Endothelial cell of umbilical vein (primary cell): Measurements from ENCODE around the gene SERPINB13. TPM values are rescaled to one million over a fixed set of nuclear protein-coding genes. Genes with fewer than 3 reads are reported as not detected.

Experiments
- BruUV-seq: library from RNA; stranded (reverse); fragments of 400-500 nt; replicated peaks from 2 replicates; lab custom pipeline; 2021; lab: Mats Ljungman, UMichigan
- CTCF ChIA-PET: fragments of 300-600, 350-600 bp; sonication (Branson Sonifier 250); formaldehyde crosslinking; loops from one replicate; lab custom pipeline; 2021; ENCODE audit warnings: antibody characterized with exemption, inconsistent platforms; lab: Charles Lee
- POLR2A ChIA-PET: fragments of 300-600, 350-600 bp; sonication (Branson Sonifier 250); formaldehyde crosslinking; loops from one replicate; lab custom pipeline; 2021; ENCODE audit warnings: antibody characterized with exemption, inconsistent platforms; lab: Charles Lee
- DNase-seq: peaks from one replicate; pipeline ENCODE4 v3.0.0-alpha.2; 2011; ENCODE audit warnings: low read depth, low spot score
- FAIRE-seq: peaks from 2 replicates; lab custom pipeline; 2011; peaks lifted over from hg19 to GRCh38; lab: Jason Lieb, UNC
- H2AFZ ChIP-seq: 2 replicates; pipeline ENCODE4 v1.6.0; 2012; ENCODE audit warnings: low read depth, low read length, control low read depth, inconsistent platforms
- H3K27ac ChIP-seq: 2 replicates; pipeline ENCODE4 v1.5.1; 2011; ENCODE audit warnings: low read depth, mild to moderate bottlenecking, control low read depth, low read length, moderate library complexity; ENCODE audit not compliant: insufficient read depth
- H3K27me3 ChIP-seq, 2 experiments: 2 replicates each; pipeline versions ENCODE4 v1.6.0 to v1.6.1; 2011; ENCODE audit warnings: low read length in 2 of 2, mixed read lengths in 1 of 2; ENCODE audit not compliant: control insufficient read depth in 2 of 2, insufficient read depth in 2 of 2
- H3K36me3 ChIP-seq, 2 experiments: 2 replicates in 1 of 2; 3 replicates in 1 of 2; pipeline ENCODE4 v1.5.1; 2011; ENCODE audit warnings: low read length in 2 of 2, mild to moderate bottlenecking in 1 of 2, moderate library complexity in 1 of 2; ENCODE audit not compliant: control insufficient read depth in 2 of 2, insufficient read depth in 2 of 2; ENCODE audit errors: extremely low read depth in 1 of 2
- H3K4me1 ChIP-seq: 3 replicates; pipeline ENCODE4 v1.5.1; 2011; ENCODE audit warnings: mild to moderate bottlenecking, low read length; ENCODE audit not compliant: control insufficient read depth, insufficient read depth; ENCODE audit errors: extremely low read depth
- H3K4me2 ChIP-seq: 2 replicates; pipeline ENCODE4 v1.6.1; 2011; ENCODE audit warnings: low read length, control low read depth, mixed read lengths; ENCODE audit not compliant: insufficient read depth
- H3K4me3 ChIP-seq, 3 experiments: fragments of 200-600 bp in 1 of 3; sonication (generic), shearing (Covaris generic) in 1 of 3; replicated peaks in 1 of 3; 2 replicates each; pipeline ENCODE4 v1.5.1; 2011 to 2016; ENCODE audit warnings: control low read depth in 3 of 3, low read length in 3 of 3, mild to moderate bottlenecking in 2 of 3, inconsistent platforms in 1 of 3, low read depth in 1 of 3, moderate library complexity in 1 of 3; ENCODE audit not compliant: insufficient read depth in 1 of 3
- H3K79me2 ChIP-seq: 2 replicates; pipeline ENCODE4 v1.6.0; 2012; ENCODE audit warnings: low read length, inconsistent platforms; ENCODE audit not compliant: control insufficient read depth, insufficient read depth
- H3K9ac ChIP-seq: replicated peaks from 2 replicates; pipeline ENCODE3; 2011; ENCODE audit warnings: low read length, control low read depth; ENCODE audit not compliant: insufficient read depth; ENCODE audit errors: extremely low read depth
- H3K9me1 ChIP-seq: replicated peaks from 3 replicates; pipeline ENCODE4 v1.6.0; 2011; ENCODE audit warnings: mild to moderate bottlenecking, low read length; ENCODE audit not compliant: control insufficient read depth, insufficient read depth; ENCODE audit errors: extremely low read depth
- H3K9me3 ChIP-seq: replicated peaks from 2 replicates; pipeline ENCODE4 v1.5.1; 2012; ENCODE audit warnings: low read length, inconsistent platforms; ENCODE audit not compliant: control insufficient read depth, insufficient read depth
- H4K20me1 ChIP-seq: replicated peaks from 2 replicates; pipeline ENCODE3; 2011; ENCODE audit warnings: mild to moderate bottlenecking, low read length; ENCODE audit not compliant: control insufficient read depth, insufficient read depth; ENCODE audit errors: extremely low read depth
- FOS ChIP-seq: IDR thresholded peaks from 2 replicates; pipeline ENCODE4 v1.6.1; 2011; ENCODE audit warnings: mild to moderate bottlenecking, low read length, moderate library complexity, borderline replicate concordance; ENCODE audit not compliant: insufficient read depth
- GATA2 ChIP-seq: IDR thresholded peaks from 2 replicates; pipeline ENCODE4 v1.7.0; 2011; ENCODE audit warnings: low read depth, mild to moderate bottlenecking, moderate library complexity, mixed read lengths, low read length; ENCODE audit not compliant: insufficient read length, insufficient read depth
- MAX ChIP-seq: IDR thresholded peaks from 2 replicates; pipeline ENCODE4 v1.6.1; 2011; ENCODE audit not compliant: insufficient read depth, insufficient read length
- MYC ChIP-seq: IDR thresholded peaks from one replicate; pipeline ENCODE4 v1.6.1; 2011; ENCODE audit warnings: mild to moderate bottlenecking, low read depth, low read length
- POLR2A ChIP-seq: IDR thresholded peaks from 2 replicates; pipeline ENCODE4 v1.6.1; 2012; ENCODE audit warnings: low read depth, mild to moderate bottlenecking, control low read depth, low read length
- POLR2AphosphoS5 ChIP-seq: IDR thresholded peaks from 2 replicates; pipeline ENCODE4 v1.6.1; 2012; ENCODE audit warnings: low read depth, mild to moderate bottlenecking, control low read depth, low read length, moderate library complexity; ENCODE audit not compliant: insufficient read depth
- dilution Hi-C: fragments of 300-500 bp; cut with MboI; formaldehyde crosslinking; loops from one replicate; pipeline ENCODE4 v1.15.0; 2019; ENCODE audit warnings: low sequenced_read_pairs; ENCODE audit not compliant: extremely low pct_ligation_motif_present
- intact Hi-C: fragments of 100-400 bp; cut with micrococcal nuclease; formaldehyde crosslinking; loops from one replicate; pipeline ENCODE4 v1.10.0; 2022
- polyA plus RNA-seq, 4 experiments: library from polyadenylated mRNA; depleted of rRNA in 3 of 4; stranded (reverse) in 3 of 4; unstranded in 1 of 4; fragments of >200 nt; gene quantifications; 2 replicates each; pipeline versions ENCODE4 v1.2.1 to v1.2.3, GENCODE V29; 2011 to 2012; ENCODE audit warnings: missing spikeins in 1 of 4
- total RNA-seq: library from RNA; stranded (reverse); gene quantifications from 2 replicates; pipeline ENCODE4 v1.2.3, GENCODE V29; 2021
- TF ChIP-seq, protein P1 (sequence below), 2 donors: IDR thresholded peaks; 1 replicate in 1 of 2; 2 replicates in 1 of 2; pipeline ENCODE4 v1.5.1; 2011; ENCODE audit warnings: low read length in 2 of 2, mild to moderate bottlenecking in 2 of 2, moderate library complexity in 2 of 2, control low read depth in 1 of 2, inconsistent platforms in 1 of 2, low read depth in 1 of 2; ENCODE audit not compliant: insufficient read depth in 1 of 2; ENCODE audit errors: extremely low read depth in 1 of 2

Gene SERPINB13
- total and polyA plus RNA-seq, 2 donors (not counting 3 experiments of a cell fraction or from before 2014, with no cell fraction given): not detected

GRCh38 chr18:63617049-63617914, 30.1 kb downstream of the SERPINB13 start:
- Histone ChIP-seq H3K9me1 (no peaks in the 10 kb centered on the region), H3K4me3 (no peak overlapping the region), H2AFZ (no peak overlapping the region), H3K4me1 (no peaks in the 10 kb centered on the region), H4K20me1 (no peaks in the 10 kb centered on the region), H3K79me2 (no peaks in the 10 kb centered on the region), H3K27me3 (no peaks in the 10 kb centered on the region), H3K27ac (no peak overlapping the region), H3K9ac (no peak overlapping the region), H3K36me3 (no peaks in the 10 kb centered on the region), H3K4me2 (no peak overlapping the region), H3K9me3 (no peaks in the 10 kb centered on the region)
- no peak for TF ChIP-seq MYC
- TF ChIP-seq FOS: no peak
- no peak for TF ChIP-seq MAX
- no peak for TF ChIP-seq POLR2AphosphoS5
- no peak for TF ChIP-seq GATA2
- TF ChIP-seq POLR2A: no peak
- TF ChIP-seq, protein P1, sequence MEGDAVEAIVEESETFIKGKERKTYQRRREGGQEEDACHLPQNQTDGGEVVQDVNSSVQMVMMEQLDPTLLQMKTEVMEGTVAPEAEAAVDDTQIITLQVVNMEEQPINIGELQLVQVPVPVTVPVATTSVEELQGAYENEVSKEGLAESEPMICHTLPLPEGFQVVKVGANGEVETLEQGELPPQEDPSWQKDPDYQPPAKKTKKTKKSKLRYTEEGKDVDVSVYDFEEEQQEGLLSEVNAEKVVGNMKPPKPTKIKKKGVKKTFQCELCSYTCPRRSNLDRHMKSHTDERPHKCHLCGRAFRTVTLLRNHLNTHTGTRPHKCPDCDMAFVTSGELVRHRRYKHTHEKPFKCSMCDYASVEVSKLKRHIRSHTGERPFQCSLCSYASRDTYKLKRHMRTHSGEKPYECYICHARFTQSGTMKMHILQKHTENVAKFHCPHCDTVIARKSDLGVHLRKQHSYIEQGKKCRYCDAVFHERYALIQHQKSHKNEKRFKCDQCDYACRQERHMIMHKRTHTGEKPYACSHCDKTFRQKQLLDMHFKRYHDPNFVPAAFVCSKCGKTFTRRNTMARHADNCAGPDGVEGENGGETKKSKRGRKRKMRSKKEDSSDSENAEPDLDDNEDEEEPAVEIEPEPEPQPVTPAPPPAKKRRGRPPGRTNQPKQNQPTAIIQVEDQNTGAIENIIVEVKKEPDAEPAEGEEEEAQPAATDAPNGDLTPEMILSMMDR (IDR thresholded peaks at IDR 0.05; ENCODE audit: extremely low read depth in 1 of 2, insufficient read depth in 1 of 2, low read depth in 1 of 2, low read length in 2 of 2): no peak
- CTCF ChIA-PET: no interaction called here
- DNase-seq (no peak), FAIRE-seq (no peak)
- dilution Hi-C loops: no loop called here
- intact Hi-C loops: no loop called here
- POLR2A ChIA-PET: no interaction called here
- no TSS peak for BruUV-seq
